HEK293 (cell line): ENCODE data around the gene HEMK1.

Experiments
- CTCF ChIA-PET: fragments of 350-600 bp; formaldehyde crosslinking; extraction: SDS; loops from one replicate; lab custom pipeline; 2021; ENCODE audit warnings: antibody characterized with exemption; lab: Yijun Ruan, JAX
- POLR2A ChIA-PET: fragments of 300-600 bp; formaldehyde crosslinking; extraction: SDS; loops from one replicate; lab custom pipeline; 2020; ENCODE audit warnings: antibody characterized with exemption, inconsistent platforms; lab: Yijun Ruan, JAX
- H3K27ac ChIP-seq: fragments of 200-500 bp; sonication (Bioruptor generic); 2 replicates; pipeline ENCODE4 v1.5.1; 2014; ENCODE audit warnings: low read depth, low read length, control low read depth, inconsistent platforms; ENCODE audit errors: extremely low read depth
- H3K36me3 ChIP-seq, 2 experiments: fragments of 200-500 bp in 1 of 2; sonication (Bioruptor generic) in 1 of 2; 1 replicate in 1 of 2; 2 replicates in 1 of 2; pipeline ENCODE4 v1.5.1; 2014 to 2017; ENCODE audit warnings: inconsistent platforms in 2 of 2, low read length in 2 of 2; ENCODE audit not compliant: control insufficient read depth in 2 of 2, insufficient read depth in 1 of 2
- H3K4me1 ChIP-seq: fragments of 200-500 bp; sonication (Bioruptor generic); 2 replicates; pipeline ENCODE4 v1.5.1; 2014; ENCODE audit warnings: mild to moderate bottlenecking, low read length, inconsistent platforms; ENCODE audit not compliant: control insufficient read depth, insufficient read depth
- H3K4me3 ChIP-seq: 2 replicates; pipeline ENCODE4 v1.5.1; 2011; ENCODE audit warnings: low read depth, mild to moderate bottlenecking, control low read depth, low read length, moderate library complexity
- H3K9me3 ChIP-seq: fragments of 200-500 bp; sonication (Bioruptor generic); 2 replicates; pipeline ENCODE4 v1.5.1; 2014; ENCODE audit warnings: low read depth, low read length, inconsistent platforms; ENCODE audit not compliant: control insufficient read depth, insufficient read depth
- FEZF1 ChIP-seq: fragments of 450-650 bp; formaldehyde crosslinking; IDR thresholded peaks from 2 replicates; pipeline ENCODE4 v1.5.1; 2016; ENCODE audit warnings: missing biosample characterization, missing genetic modification characterization
- GLI2 ChIP-seq: fragments of 450-650 bp; formaldehyde crosslinking; IDR thresholded peaks from 2 replicates; pipeline ENCODE4; 2017; ENCODE audit warnings: missing biosample characterization, missing genetic modification characterization, low read depth, borderline replicate concordance
- GLIS1 ChIP-seq: fragments of 450-650 bp; formaldehyde crosslinking; IDR thresholded peaks from 2 replicates; pipeline ENCODE4 v1.5.1; 2016; ENCODE audit warnings: missing biosample characterization, missing genetic modification characterization
- IKZF3 ChIP-seq: fragments of 450-650 bp; IDR thresholded peaks from 2 replicates; pipeline ENCODE4 v1.5.0; 2018; ENCODE audit warnings: missing biosample characterization, mild to moderate bottlenecking, missing genetic modification characterization, moderate library complexity
- KLF1 ChIP-seq: fragments of 450-650 bp; formaldehyde crosslinking; IDR thresholded peaks from 2 replicates; pipeline ENCODE4 v1.5.1; 2016; ENCODE audit warnings: missing biosample characterization, missing genetic modification characterization
- OSR2 ChIP-seq: fragments of 450-650 bp; formaldehyde crosslinking; IDR thresholded peaks from 2 replicates; pipeline ENCODE4 v1.5.1; 2016; ENCODE audit warnings: missing biosample characterization, missing genetic modification characterization
- REPIN1 ChIP-seq: fragments of 450-650 bp; formaldehyde crosslinking; IDR thresholded peaks from 2 replicates; pipeline ENCODE4 v1.5.1; 2017; ENCODE audit warnings: missing biosample characterization, missing genetic modification characterization, low read depth
- SP2 ChIP-seq: fragments of 450-650 bp; formaldehyde crosslinking; IDR thresholded peaks from 2 replicates; pipeline ENCODE4 v1.5.1; 2016; ENCODE audit warnings: missing biosample characterization, missing genetic modification characterization
- YY1 ChIP-seq: fragments of 450-650 bp; formaldehyde crosslinking; IDR thresholded peaks from 2 replicates; pipeline ENCODE4 v1.5.1; 2018; ENCODE audit warnings: missing biosample characterization, missing genetic modification characterization
- ZBTB8A ChIP-seq: fragments of 450-650 bp; formaldehyde crosslinking; IDR thresholded peaks from 2 replicates; pipeline ENCODE4 v1.5.1; 2016; ENCODE audit warnings: missing biosample characterization, missing genetic modification characterization
- ZFHX2 ChIP-seq: fragments of 450-650 bp; formaldehyde crosslinking; conservative IDR thresholded peaks from 2 replicates; pipeline ENCODE4 v1.5.1; 2016; ENCODE audit warnings: missing biosample characterization, missing genetic modification characterization
- ZIC2 ChIP-seq: fragments of 450-650 bp; formaldehyde crosslinking; IDR thresholded peaks from 2 replicates; pipeline ENCODE4 v1.5.1; 2016; ENCODE audit warnings: missing biosample characterization, missing genetic modification characterization
- ZNF214 ChIP-seq: fragments of 450-650 bp; formaldehyde crosslinking; IDR thresholded peaks from 2 replicates; pipeline ENCODE4 v1.5.1; 2017; ENCODE audit warnings: missing biosample characterization, mild to moderate bottlenecking, missing genetic modification characterization, borderline replicate concordance
- ZNF221 ChIP-seq: fragments of 450-650 bp; formaldehyde crosslinking; IDR thresholded peaks from 2 replicates; pipeline ENCODE4 v1.5.1; 2017; ENCODE audit warnings: missing biosample characterization, missing genetic modification characterization, borderline replicate concordance
- ZNF324 ChIP-seq: fragments of 450-650 bp; formaldehyde crosslinking; IDR thresholded peaks from 2 replicates; pipeline ENCODE4 v1.5.1; 2016; ENCODE audit warnings: missing biosample characterization, missing genetic modification characterization
- ZNF394 ChIP-seq: fragments of 450-650 bp; formaldehyde crosslinking; IDR thresholded peaks from 2 replicates; pipeline ENCODE4 v1.5.1; 2016; ENCODE audit warnings: missing biosample characterization, missing genetic modification characterization, mild to moderate bottlenecking, moderate library complexity, borderline replicate concordance
- ZNF600 ChIP-seq: fragments of 450-650 bp; formaldehyde crosslinking; IDR thresholded peaks from 2 replicates; pipeline ENCODE4 v1.5.1; 2016; ENCODE audit warnings: missing biosample characterization, missing genetic modification characterization
- ZNF792 ChIP-seq: fragments of 450-650 bp; formaldehyde crosslinking; IDR thresholded peaks from 2 replicates; pipeline ENCODE4 v1.5.1; 2016; ENCODE audit warnings: missing biosample characterization, missing genetic modification characterization
- ZNF830 ChIP-seq: fragments of 450-650 bp; IDR thresholded peaks from 2 replicates; pipeline ENCODE4 v1.5.0; 2018; ENCODE audit warnings: missing biosample characterization, missing genetic modification characterization, low read depth, mild to moderate bottlenecking, moderate library complexity
- TF ChIP-seq, protein P1 (sequence below): fragments of 450-650 bp; formaldehyde crosslinking; IDR thresholded peaks from 2 replicates; pipeline ENCODE4 v1.5.1; 2016; ENCODE audit warnings: missing biosample characterization, missing genetic modification characterization, low read depth
- TF ChIP-seq, protein P2 (sequence below): fragments of 450-650 bp; formaldehyde crosslinking; IDR thresholded peaks from 2 replicates; pipeline ENCODE4 v1.5.1; 2017; ENCODE audit warnings: missing biosample characterization, missing genetic modification characterization
- TF ChIP-seq, protein P3 (sequence below): fragments of 450-650 bp; IDR thresholded peaks from 2 replicates; pipeline ENCODE4 v1.5.1; 2018; ENCODE audit warnings: missing biosample characterization, mild to moderate bottlenecking, missing genetic modification characterization
- TF ChIP-seq, protein P4 (sequence below): fragments of 450-650 bp; formaldehyde crosslinking; IDR thresholded peaks from 2 replicates; pipeline ENCODE4 v1.5.1; 2016; ENCODE audit warnings: missing biosample characterization, missing genetic modification characterization

HEMK1 gene

DNA sequence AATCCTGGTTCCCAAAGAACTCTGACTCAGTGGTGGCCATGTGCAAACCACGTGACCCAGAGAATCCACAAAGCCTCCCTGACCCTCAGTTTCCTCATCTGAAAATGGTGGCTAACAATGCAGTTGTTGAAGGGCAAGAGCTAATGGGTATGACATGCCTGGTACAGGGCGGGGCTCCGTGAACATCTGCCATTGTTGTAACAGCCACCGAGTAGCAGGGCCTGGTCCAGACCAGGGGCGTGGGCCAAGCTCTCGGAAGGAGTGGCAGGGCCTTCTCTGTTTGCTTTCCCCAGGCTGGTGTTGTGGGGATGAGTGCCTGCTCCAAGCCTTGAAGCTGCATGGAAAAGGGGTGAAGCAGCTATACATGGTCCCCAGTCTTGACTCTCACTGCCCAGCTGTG is 61.1 kb downstream of the HEMK1 start:
- TF ChIP-seq ZNF792 (tag by site-specific recombination) (no peak), KLF1 (tag by site-specific recombination) (peak; percentile 34), ZNF830 (no peak), ZNF221 (no peak)
- TF ChIP-seq, protein P1, sequence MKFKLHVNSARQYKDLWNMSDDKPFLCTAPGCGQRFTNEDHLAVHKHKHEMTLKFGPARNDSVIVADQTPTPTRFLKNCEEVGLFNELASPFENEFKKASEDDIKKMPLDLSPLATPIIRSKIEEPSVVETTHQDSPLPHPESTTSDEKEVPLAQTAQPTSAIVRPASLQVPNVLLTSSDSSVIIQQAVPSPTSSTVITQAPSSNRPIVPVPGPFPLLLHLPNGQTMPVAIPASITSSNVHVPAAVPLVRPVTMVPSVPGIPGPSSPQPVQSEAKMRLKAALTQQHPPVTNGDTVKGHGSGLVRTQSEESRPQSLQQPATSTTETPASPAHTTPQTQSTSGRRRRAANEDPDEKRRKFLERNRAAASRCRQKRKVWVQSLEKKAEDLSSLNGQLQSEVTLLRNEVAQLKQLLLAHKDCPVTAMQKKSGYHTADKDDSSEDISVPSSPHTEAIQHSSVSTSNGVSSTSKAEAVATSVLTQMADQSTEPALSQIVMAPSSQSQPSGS (tag by site-specific recombination): no peak
- TF ChIP-seq, all 188 proteins: peak for 1
- Histone ChIP-seq H3K9me3 (no peaks in the 10 kb centered on the region), H3K4me1 (peaks cover 2% of the 10 kb centered on the region), H3K27ac (no peak overlapping the region), H3K4me3 (no peak overlapping the region), H3K36me3 (no peaks in the 10 kb centered on the region)
- CTCF ChIA-PET: interaction anchor here (1.1 to 1.5 kb wide), 4 partner anchors 23 to 742 kb away, joined by 3 to 7 read pairs (median 4); no protein-coding TSS in a partner anchor
- POLR2A ChIA-PET: interaction anchor here (1.1 kb wide), 1 partner anchor 755 kb away, joined by 4 read pairs; the partner anchor contains the start of gene MANF

DNA sequence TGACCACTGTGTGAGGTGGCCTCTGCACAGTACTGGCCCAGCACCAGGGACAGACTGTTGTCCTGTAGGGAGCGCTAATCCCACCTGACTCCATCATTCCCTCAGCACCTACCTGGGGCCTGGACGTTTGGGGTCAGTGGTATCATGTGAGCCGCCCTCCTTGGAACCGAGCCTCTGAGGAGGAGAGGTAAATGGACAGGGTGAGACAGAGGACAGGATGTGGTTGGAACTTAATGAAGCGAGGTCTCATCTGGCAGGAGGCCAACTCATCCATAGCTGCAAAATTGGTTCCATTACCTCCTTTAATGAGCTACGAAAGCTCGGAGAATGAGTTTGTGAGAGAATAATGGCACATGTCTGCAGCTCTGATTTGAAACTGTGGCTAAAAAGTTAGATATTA is 61.6 kb downstream of the HEMK1 start:
- no peak for TF ChIP-seq REPIN1 (tag by site-specific recombination)
- TF ChIP-seq YY1 (tag by site-specific recombination): no peak
- TF ChIP-seq GLI2: no peak
- no peak for TF ChIP-seq SP2 (tag by site-specific recombination)
- TF ChIP-seq, protein P2, sequence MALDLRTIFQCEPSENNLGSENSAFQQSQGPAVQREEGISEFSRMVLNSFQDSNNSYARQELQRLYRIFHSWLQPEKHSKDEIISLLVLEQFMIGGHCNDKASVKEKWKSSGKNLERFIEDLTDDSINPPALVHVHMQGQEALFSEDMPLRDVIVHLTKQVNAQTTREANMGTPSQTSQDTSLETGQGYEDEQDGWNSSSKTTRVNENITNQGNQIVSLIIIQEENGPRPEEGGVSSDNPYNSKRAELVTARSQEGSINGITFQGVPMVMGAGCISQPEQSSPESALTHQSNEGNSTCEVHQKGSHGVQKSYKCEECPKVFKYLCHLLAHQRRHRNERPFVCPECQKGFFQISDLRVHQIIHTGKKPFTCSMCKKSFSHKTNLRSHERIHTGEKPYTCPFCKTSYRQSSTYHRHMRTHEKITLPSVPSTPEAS (tag by site-specific recombination): no peak
- TF ChIP-seq, protein P3, sequence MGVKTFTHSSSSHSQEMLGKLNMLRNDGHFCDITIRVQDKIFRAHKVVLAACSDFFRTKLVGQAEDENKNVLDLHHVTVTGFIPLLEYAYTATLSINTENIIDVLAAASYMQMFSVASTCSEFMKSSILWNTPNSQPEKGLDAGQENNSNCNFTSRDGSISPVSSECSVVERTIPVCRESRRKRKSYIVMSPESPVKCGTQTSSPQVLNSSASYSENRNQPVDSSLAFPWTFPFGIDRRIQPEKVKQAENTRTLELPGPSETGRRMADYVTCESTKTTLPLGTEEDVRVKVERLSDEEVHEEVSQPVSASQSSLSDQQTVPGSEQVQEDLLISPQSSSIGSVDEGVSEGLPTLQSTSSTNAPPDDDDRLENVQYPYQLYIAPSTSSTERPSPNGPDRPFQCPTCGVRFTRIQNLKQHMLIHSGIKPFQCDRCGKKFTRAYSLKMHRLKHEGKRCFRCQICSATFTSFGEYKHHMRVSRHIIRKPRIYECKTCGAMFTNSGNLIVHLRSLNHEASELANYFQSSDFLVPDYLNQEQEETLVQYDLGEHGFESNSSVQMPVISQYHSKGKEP (tag by site-specific recombination): no peak
- no peak for TF ChIP-seq ZBTB8A
- TF ChIP-seq ZNF214 (tag by site-specific recombination): no peak
- TF ChIP-seq ZNF324 (tag by site-specific recombination): no peak
- H3K27ac ChIP-seq: no peak overlapping the region
- H3K36me3 ChIP-seq: no peaks in the 10 kb centered on the region
- no peak overlapping the region for H3K4me3 ChIP-seq
- H3K4me1 ChIP-seq: peaks cover 2% of the 10 kb centered on the region
- no peaks in the 10 kb centered on the region for H3K9me3 ChIP-seq
- POLR2A ChIA-PET: interaction anchor here (1.1 kb wide), 1 partner anchor 755 kb away, joined by 4 read pairs; the partner anchor contains the start of gene MANF
- CTCF ChIA-PET: interaction anchor here (0.8 to 1.7 kb wide), 6 partner anchors 14 to 741 kb away, joined by 3 to 7 read pairs (median 4); partner anchors contain the start of gene MAPKAPK3

DNA sequence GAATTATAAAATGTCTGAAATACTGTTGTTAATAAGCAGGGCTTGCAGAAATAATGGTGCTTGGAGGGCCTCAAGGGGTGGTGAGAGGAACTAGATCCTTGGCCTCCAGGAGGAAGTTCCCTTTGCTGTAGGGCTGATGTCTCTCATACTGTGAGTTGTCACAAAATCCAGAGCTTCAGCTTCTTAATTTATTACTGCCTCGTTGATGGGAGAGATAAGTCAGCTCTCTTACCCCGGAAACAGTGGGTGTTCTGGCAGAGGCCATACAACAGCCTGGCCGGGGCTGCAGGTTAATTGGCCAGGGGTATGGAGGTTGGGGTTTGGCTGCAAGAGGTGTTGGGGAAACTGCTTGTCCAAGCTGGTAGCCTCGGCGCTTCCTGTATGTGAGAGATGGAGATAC is 63.1 kb downstream of the HEMK1 start:
- ChIA-PET CTCF (interaction anchor here (0.7 to 1.7 kb wide), 4 partner anchors 16 to 44 kb away, joined by 3 to 9 read pairs (median 4); partner anchors contain the start of gene MAPKAPK3), POLR2A (interaction anchor here (1.1 kb wide), 1 partner anchor 16 kb away, joined by 3 read pairs; the partner anchor contains the start of gene MAPKAPK3)
- Histone ChIP-seq H3K27ac (no peak overlapping the region; the same call in 1 of the 2 replicates), H3K9me3 (no peaks in the 10 kb centered on the region), H3K36me3 (no peaks in the 10 kb centered on the region), H3K4me1 (peaks cover 2% of the 10 kb centered on the region), H3K4me3 (no peak overlapping the region)
- TF ChIP-seq GLIS1 (tag by site-specific recombination) (no peak), IKZF3 (tag by site-specific recombination) (no peak), ZFHX2 (tag by site-specific recombination) (peak; percentile 51), OSR2 (tag by site-specific recombination) (peak; percentile 66; the same call in 1 of the 2 replicates), FEZF1 (tag by site-specific recombination) (peak; percentile 67), ZNF394 (tag by site-specific recombination) (no peak), ZNF600 (peak; percentile 75), ZIC2 (tag by site-specific recombination) (peak; percentile 62)
- TF ChIP-seq, protein P4, sequence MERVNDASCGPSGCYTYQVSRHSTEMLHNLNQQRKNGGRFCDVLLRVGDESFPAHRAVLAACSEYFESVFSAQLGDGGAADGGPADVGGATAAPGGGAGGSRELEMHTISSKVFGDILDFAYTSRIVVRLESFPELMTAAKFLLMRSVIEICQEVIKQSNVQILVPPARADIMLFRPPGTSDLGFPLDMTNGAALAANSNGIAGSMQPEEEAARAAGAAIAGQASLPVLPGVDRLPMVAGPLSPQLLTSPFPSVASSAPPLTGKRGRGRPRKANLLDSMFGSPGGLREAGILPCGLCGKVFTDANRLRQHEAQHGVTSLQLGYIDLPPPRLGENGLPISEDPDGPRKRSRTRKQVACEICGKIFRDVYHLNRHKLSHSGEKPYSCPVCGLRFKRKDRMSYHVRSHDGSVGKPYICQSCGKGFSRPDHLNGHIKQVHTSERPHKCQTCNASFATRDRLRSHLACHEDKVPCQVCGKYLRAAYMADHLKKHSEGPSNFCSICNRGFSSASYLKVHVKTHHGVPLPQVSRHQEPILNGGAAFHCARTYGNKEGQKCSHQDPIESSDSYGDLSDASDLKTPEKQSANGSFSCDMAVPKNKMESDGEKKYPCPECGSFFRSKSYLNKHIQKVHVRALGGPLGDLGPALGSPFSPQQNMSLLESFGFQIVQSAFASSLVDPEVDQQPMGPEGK (tag by site-specific recombination): 0 out of 2 replicates have a peak, but pooled peaks have one; percentile 24
- TF ChIP-seq, protein P2 (tag by site-specific recombination): no peak
